HEK293T (cell line): ENCODE results near the gene RIC8A.
A peak's percentile ranks its signal among the peaks of the same experiment; 100 is the strongest.
"Not testable (repeated sequence)": the region's sequence is repeated elsewhere in the genome, so short reads cannot be mapped to it uniquely, and the experiment has no call there.

Experiments
- CTCF ChIA-PET: fragments of 350-600 bp; formaldehyde crosslinking; extraction: SDS; loops from one replicate; lab custom pipeline; 2021; ENCODE audit warnings: antibody characterized with exemption, inconsistent platforms; lab: Yijun Ruan, JAX
- POLR2A ChIA-PET: fragments of 350-600 bp; formaldehyde crosslinking; extraction: SDS; loops from one replicate; lab custom pipeline; 2020; ENCODE audit warnings: antibody characterized with exemption, inconsistent platforms; lab: Yijun Ruan, JAX
- DNase-seq: peaks from one replicate; pipeline ENCODE4 v3.0.0; 2012; ENCODE audit warnings: mixed read lengths; ENCODE audit errors: extremely low spot score
- CTBP1 ChIP-seq: fragments of 450-650 bp; IDR thresholded peaks from 2 replicates; pipeline ENCODE4 v1.6.1; 2016; ENCODE audit warnings: borderline replicate concordance
- ELF4 ChIP-seq: fragments of 450-650 bp; IDR thresholded peaks from 2 replicates; pipeline ENCODE4 v1.6.1; 2017; ENCODE audit warnings: antibody characterized with exemption
- FOXA1 ChIP-seq: fragments of 450-650 bp; IDR thresholded peaks from 2 replicates; pipeline ENCODE4 v1.6.1; 2016; ENCODE audit warnings: mild to moderate bottlenecking
- FOXM1 ChIP-seq: fragments of 450-650 bp; IDR thresholded peaks from 2 replicates; pipeline ENCODE4 v1.6.1; 2017; ENCODE audit warnings: mild to moderate bottlenecking, borderline replicate concordance
- L3MBTL2 ChIP-seq: fragments of 450-650 bp; conservative IDR thresholded peaks from 2 replicates; pipeline ENCODE4 v1.6.1; 2016; ENCODE audit warnings: mild to moderate bottlenecking
- SP1 ChIP-seq: fragments of 450-650 bp; IDR thresholded peaks from 2 replicates; pipeline ENCODE4 v1.6.1; 2017
- ZNF384 ChIP-seq: fragments of 450-650 bp; IDR thresholded peaks from 2 replicates; pipeline ENCODE4 v1.6.1; 2016
- TF ChIP-seq, protein P1 (sequence below): fragments of 450-650 bp; IDR thresholded peaks from 2 replicates; pipeline ENCODE4 v1.6.1; 2016

The RIC8A gene

DNA sequence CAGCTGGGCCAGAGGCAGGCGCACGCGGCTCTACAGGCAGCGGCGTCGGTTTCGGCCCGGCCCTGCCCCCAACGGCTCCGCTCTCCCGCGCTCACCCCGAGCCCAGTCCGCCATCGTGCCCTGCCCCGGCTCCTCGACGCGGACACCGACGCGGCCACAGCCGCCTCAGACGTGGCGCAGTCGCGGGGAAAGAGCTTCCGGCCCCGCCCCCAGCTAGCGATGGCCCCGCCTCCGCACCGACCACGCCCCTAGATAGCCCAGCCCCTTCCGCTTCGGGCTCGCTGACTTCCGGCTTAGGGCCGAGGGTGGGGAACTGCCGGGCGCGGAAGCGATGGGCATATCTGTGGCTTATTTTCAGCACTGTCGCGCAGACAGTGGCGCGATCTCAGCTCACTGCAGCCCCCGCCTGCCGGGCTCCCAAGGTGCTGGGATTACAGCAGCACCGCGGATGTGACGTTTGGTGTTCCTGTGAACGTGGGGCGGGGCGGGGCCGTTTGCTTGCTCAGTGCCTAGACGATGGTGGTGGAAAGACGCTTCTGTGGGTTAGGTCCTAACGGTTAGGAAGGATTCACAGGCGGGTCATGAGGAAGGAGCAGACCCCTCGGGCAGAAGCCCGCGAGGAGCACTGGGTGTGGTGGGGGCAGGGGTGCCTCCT, at the start of gene RIC8A, which contains the start of gene BET1L:
Gene RIC8A, plus strand, starts transcription at position 501 of the 655 bp plus-strand sequence. CDS start 1,147 bp downstream, outside the sequence.
Gene BET1L, minus strand, starts transcription at position 192 of the 655 bp plus-strand sequence. Its CDS starts 78 bp downstream, at position 114.
- peak; percentile 97 for DNase-seq
- ChIA-PET POLR2A (interaction anchor here (0.6 to 4.1 kb wide), 26 partner anchors 9 to 368 kb away, joined by 3 to 41 read pairs (median 4); partner anchors contain the start of genes IFITM2, PSMD13 and PTDSS2), CTCF (interaction anchor here (1.1 to 1.2 kb wide), 2 partner anchors 9 to 43 kb away, joined by 3 read pairs; no protein-coding TSS in a partner anchor)
- TF ChIP-seq ELF4 (peak; percentile 62), SP1 (no peak), L3MBTL2 (0 out of 2 replicates have a peak, but pooled peaks have one; percentile 18)

DNA sequence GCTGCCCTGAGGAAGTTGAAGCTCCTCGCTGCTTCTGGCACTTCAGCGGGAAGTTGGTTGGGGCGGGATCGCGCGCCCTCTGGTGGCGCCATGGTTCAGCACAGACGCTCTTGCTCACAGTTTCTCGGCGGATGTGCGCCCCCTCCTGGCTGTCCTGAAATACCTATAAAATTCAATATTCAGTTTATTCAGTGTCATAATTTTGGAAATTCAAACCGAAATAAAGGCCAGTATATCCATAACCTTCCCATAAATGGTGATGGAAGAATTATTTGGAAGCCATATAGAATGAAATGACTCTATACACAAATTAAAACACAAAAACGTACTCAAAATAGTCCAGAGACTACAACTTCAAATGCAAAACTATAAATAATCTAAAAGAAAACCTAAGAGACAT, 27.3 kb upstream of the RIC8A start:
- CTCF ChIA-PET, DNase-seq, POLR2A ChIA-PET: not testable (repeated sequence)

DNA sequence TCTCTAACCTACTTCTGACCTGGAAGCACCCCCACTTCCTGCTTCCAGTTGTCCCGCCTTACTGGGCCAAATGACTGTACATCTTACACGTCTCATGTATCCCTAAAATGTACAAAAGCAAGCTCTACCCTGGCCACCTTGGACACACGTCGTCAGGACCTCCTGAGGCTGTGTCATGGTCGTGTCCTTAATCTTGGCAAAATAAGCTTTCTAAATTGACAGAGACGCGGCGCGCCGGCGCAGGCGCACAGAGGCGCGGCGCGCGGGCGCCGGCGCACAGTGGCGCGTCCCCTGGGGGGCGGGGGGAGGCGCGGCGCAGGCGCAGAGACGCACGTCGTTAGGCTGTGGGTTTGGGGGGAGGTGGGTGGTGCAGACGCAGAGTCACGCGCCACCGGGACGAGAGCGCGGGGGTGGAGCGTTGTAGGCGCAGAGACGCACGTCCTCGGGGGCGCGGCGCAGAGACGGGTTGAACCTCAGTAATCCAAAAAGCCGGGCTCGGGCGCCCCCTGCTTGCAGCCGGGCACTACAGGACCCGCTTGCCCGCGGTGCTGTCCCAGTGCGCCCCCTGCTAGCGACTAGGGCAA, 18.2 kb upstream of the RIC8A start:
- POLR2A ChIA-PET, DNase-seq, CTCF ChIA-PET: not testable (repeated sequence)

DNA sequence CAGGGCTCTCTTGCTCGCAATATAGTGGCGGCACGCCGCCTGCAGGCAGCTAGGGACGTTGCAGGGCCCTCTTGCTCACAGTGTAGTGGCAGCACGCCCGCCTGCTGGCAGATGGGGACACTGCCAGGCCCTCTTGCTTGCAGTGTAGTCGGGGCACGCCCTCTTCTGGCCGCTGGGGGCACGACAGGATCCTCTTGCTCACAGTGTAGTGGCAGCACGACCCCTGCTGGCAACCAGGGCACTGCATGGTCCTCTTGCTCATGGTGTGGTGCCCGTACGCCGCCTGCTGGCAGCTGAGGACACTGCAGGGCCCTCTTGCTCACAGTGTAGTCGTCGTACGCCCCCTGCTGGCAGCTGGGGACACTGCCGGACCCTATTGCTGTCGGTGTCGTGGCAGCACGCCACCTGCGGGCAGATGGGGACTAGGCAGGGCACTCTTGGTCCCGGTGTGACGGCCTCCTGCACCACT, 17.6 kb upstream of the RIC8A start:
- POLR2A ChIA-PET, DNase-seq, CTCF ChIA-PET: not testable (repeated sequence)

DNA sequence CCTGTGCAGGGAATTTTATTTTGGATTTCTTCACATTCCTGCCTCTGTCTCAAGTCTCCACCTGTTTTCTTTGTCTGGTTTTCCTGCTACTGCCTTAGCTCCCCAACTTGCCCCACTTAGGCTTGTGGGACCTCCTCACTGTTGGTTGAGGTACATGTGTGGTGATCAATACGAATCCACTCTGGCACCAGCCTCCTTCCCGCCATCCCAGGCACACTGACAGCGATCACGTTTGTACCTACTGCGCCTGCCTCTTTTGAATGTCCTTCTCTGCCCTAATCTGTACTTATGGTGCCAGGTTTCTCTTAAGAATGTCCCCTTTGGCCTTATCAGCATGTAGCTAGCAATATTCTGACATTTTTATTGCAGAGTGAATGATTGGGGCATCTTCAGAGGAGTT, 17.0 kb upstream of the RIC8A start:
- DNase-seq, CTCF ChIA-PET: not testable (repeated sequence)

DNA sequence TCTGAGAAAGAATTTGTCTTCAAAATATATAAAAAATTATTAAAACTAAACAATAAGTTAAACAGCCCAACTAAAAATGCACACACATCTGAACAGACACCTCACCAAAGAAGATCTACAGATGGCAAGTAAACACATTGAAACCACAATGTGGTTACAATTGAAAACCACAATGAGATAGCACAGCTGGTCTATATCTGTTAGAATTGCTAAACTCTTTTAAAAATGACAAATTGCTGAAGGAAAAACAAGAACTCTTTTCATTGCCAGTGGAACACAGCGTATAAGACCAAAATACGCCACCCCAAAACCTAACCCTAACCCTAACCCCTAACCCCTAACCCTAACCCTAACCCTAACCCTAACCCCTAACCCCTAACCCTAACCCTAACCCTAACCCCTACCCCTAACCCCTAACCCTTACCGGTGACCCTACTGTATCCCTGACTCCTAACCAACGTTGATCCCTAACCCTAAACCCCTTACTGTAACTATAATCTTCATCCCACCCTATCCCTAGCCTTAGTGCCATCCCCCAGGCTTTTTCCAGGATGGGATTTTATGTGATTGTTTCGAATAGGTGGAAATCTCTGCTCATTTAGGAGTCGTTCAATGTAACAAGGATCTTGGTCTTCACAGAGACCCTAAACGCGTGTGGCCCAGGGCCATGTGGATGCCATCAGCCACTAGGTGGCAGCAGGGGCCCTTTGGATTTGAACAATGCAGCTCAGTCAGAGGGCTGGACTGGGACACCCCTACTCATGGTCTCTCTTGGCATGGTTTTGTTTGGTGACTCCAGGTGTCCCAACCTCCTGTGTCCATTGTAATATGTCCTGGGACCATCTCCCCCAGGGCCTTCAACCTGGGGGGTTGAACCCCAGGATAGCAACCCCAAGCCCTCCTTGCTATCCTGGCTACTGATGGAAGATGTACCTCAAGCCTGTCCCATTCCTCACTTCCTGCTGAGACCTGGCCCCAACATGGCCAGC, 15.7 kb upstream of the RIC8A start:
- CTCF ChIA-PET, DNase-seq, POLR2A ChIA-PET: not testable (repeated sequence)

More for the DNA sequence above, 17.0 kb upstream of the RIC8A start:
- POLR2A ChIA-PET, result not testable (repeated sequence)

DNA sequence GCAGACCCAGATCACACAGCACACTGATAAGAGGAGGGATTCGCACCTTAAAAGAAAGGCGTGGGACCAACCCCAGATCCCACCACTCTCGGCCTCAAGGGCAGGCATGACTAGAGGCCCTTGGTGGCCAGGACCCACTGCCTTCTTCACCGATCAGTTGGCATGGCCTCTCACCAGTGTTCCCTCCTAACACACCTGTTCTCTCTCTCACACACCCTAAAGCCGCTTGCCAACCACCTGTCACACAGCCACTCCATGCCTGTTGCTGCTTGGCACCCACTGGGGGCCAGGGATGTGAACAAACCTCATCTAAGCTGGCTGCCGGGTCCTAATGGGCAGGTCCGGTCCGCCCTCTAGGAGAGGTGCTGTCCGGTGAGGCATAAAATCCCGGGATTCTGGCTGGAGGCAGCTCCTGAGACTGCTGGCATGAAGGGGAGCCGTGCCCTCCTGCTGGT, 14.8 kb upstream of the RIC8A start, which contains the start of gene SCGB1C1:
Gene SCGB1C1, plus strand, starts transcription at position 405 of the 455 bp plus-strand sequence. Its CDS starts 22 bp downstream, at position 427.
- CTCF ChIA-PET, DNase-seq, POLR2A ChIA-PET: not testable (repeated sequence)

DNA sequence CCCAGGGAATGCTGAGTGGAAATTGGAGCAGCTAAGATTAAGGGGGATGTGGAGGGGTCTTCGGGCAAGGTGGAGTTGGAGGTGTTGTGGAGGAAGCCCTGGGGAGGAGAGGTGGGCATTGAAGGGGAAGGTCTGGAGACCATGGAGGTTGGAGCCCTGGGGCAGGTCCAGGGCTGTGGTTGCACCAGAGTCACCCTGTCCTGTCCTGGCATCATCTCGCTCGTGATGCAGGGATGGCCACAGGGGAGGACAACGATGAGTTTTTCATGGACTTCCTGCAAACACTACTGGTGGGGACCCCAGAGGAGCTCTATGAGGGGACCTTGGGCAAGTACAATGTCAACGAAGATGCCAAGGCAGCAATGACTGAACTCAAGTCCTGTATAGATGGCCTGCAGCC, 14.0 kb upstream of the RIC8A start:
- POLR2A ChIA-PET, CTCF ChIA-PET, DNase-seq: not testable (repeated sequence)

DNA sequence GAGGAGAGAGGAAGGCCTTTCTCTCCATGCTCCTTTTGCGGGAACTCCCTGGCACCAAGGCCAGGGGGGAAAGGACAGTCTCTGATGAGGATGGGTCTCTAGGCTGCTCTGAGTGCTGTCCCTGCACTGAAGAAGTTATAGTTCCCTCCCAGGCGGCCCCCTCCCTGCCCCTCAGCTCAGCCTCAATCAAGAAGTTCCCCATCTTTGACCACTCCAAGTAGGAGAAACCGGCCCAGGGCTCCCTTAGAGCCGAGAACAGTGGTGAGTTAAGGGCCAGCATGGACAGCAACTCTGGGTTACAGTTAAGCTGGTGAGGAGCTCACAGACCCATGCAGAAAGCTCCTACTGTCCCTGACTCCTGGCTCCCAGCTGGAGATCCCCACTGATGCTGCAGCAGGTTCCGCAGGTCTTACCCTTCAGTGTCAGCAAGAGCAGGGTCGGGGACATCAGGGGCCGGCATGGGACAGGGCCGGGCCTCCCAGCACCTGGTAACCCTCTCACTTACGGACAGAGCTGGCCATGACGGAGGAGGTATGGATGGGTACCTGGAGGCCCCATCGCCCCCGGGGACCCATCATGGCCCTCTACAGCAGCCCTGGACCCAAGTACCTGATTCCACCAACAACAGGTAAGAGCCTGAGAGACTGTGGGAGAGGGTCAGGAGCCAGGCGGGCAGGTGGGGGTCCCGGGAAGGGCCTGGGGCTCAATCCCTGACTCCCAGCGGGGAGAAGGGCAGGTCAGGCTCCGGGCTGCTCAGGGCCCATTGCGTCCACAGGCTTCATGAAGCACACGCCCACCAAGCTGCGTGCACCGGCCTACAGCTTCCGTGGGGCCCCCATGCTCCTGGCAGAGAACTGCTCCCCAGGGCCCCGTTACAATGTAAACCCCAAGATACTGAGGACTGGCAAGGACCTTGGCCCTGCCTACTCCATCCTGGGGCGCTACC, 10.4 kb upstream of the RIC8A start:
- TF ChIP-seq FOXM1 (no peak), CTBP1 (no peak), ZNF384 (no peak), FOXA1 (no peak), L3MBTL2 (no peak)
- TF ChIP-seq, protein P1, sequence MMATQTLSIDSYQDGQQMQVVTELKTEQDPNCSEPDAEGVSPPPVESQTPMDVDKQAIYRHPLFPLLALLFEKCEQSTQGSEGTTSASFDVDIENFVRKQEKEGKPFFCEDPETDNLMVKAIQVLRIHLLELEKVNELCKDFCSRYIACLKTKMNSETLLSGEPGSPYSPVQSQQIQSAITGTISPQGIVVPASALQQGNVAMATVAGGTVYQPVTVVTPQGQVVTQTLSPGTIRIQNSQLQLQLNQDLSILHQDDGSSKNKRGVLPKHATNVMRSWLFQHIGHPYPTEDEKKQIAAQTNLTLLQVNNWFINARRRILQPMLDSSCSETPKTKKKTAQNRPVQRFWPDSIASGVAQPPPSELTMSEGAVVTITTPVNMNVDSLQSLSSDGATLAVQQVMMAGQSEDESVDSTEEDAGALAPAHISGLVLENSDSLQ, result no peak
- no peak for DNase-seq
- POLR2A ChIA-PET, result interaction anchor here (1.1 kb wide), 1 partner anchor 10 kb away, joined by 3 read pairs; the partner anchor contains the start of genes BET1L and RIC8A
- CTCF ChIA-PET, result no interaction called here
